Type B pancreatic cell (in vitro differentiated cells): ENCODE data around the gene HNF1B. TPM values are rescaled to one million over a fixed set of nuclear protein-coding genes. Genes with fewer than 3 reads are reported as not detected.

Experiments used
- DNase-seq: peaks from one replicate; pipeline ENCODE4 v3.0.0; 2021; ENCODE audit warnings: mixed read lengths; ENCODE audit not compliant: unreplicated experiment; ENCODE audit errors: extremely low spot score
- H3K27ac Mint-ChIP-seq: 2 replicates; pipeline ENCODE4 v1.8.0; 2021; ENCODE audit warnings: mild to moderate bottlenecking, mixed read lengths
- H3K27me3 Mint-ChIP-seq: 2 replicates; pipeline ENCODE4 v1.8.0; 2021; ENCODE audit warnings: mixed read lengths
- H3K36me3 Mint-ChIP-seq: 2 replicates; pipeline ENCODE4 v1.8.0; 2021; ENCODE audit warnings: mixed read lengths
- H3K4me1 Mint-ChIP-seq: one replicate; pipeline ENCODE4 v1.8.0; 2021; ENCODE audit warnings: mixed read lengths; ENCODE audit not compliant: unreplicated experiment
- H3K4me3 Mint-ChIP-seq: 2 replicates; pipeline ENCODE4 v1.8.0; 2021; ENCODE audit warnings: mild to moderate bottlenecking, mixed read lengths
- H3K9me3 Mint-ChIP-seq: 2 replicates; pipeline ENCODE4 v1.8.0; 2021; ENCODE audit warnings: mixed read lengths
- CTCF ChIP-seq: fragments of 200-600 bp; sonication (generic); conservative IDR thresholded peaks from 2 replicates; pipeline ENCODE4 v1.5.0; 2021; ENCODE audit warnings: antibody characterized with exemption, mild to moderate bottlenecking
- total RNA-seq: library from RNA; stranded (reverse); gene quantifications from 2 replicates; pipeline ENCODE4 v1.2.1, GENCODE V29; 2021; ENCODE audit warnings: low replicate concordance

HNF1B gene
- total RNA-seq, 1 donor from 2014 or later = 19.0 TPM

DNA sequence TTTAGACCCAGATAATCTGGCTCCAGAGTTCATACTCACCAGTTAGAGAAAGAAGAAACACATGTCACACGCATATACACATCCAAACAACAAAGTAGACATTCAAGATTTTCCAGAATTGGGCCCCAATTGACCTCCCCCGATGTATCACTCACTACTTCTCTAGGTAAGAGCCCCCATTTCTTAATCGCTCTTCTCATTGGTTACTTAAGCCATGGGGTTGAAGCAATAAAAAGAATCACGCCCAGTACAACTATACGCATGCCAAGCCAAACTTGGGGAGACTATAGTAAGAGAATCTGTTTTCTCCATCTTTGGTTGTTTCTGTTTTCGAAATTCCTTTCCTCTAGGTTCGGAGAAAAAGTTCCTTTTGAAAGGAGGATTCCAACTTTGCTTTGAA lies 102.2 kb downstream of the HNF1B start:
- peaks cover 33% of the 10 kb centered on the region for H3K27me3 Mint-ChIP-seq
- H3K27ac Mint-ChIP-seq = peak overlapping the region; percentile 92
- H3K9me3 Mint-ChIP-seq = no peaks in the 10 kb centered on the region
- no peak for DNase-seq
- TF ChIP-seq CTCF = no peak
- peaks cover 18% of the 10 kb centered on the region for H3K4me1 Mint-ChIP-seq
- peak overlapping the region; percentile 95 for H3K4me3 Mint-ChIP-seq
- H3K36me3 Mint-ChIP-seq = peaks cover 20% of the 10 kb centered on the region

GRCh38 chr17:37640015-37640414 lies 104.8 kb downstream of the HNF1B start:
- Mint-ChIP-seq H3K4me1 (peaks cover 18% of the 10 kb centered on the region), H3K4me3 (peak overlapping the region; percentile 13), H3K27me3 (peaks cover 13% of the 10 kb centered on the region), H3K36me3 (peaks cover 34% of the 10 kb centered on the region), H3K27ac (peak overlapping the region; percentile 41), H3K9me3 (no peaks in the 10 kb centered on the region)
- DNase-seq = no peak
- no peak for TF ChIP-seq CTCF

- no peak for TF ChIP-seq CTCF
- DNase-seq = no peak
- Mint-ChIP-seq H3K36me3 (peaks cover 34% of the 10 kb centered on the region), H3K27me3 (no peaks in the 10 kb centered on the region), H3K4me1 (peaks cover 18% of the 10 kb centered on the region), H3K9me3 (no peaks in the 10 kb centered on the region), H3K4me3 (no peak overlapping the region), H3K27ac (no peak overlapping the region)
These were observed 106.9 kb downstream of the HNF1B start for GRCh38 chr17:37637956-37638355.

Other genes with a start within 250 kb of the HNF1B start
- 41.8 and 45.0 TPM in 2 replicates for gene SYNRG, start 135.6 kb downstream of the HNF1B start, total RNA-seq
- gene DDX52, start 101.6 kb downstream of the HNF1B start, total RNA-seq = 37.5 and 49.4 TPM in 2 replicates
- gene TBC1D3K, start 179.4 kb upstream of the HNF1B start, total RNA-seq = not detected in 2 replicates
- 32.4 and 44.9 TPM in 2 replicates for gene TBC1D3L, start 244.0 kb upstream of the HNF1B start, total RNA-seq